ENCODE results near the gene MN1.

DNA sequence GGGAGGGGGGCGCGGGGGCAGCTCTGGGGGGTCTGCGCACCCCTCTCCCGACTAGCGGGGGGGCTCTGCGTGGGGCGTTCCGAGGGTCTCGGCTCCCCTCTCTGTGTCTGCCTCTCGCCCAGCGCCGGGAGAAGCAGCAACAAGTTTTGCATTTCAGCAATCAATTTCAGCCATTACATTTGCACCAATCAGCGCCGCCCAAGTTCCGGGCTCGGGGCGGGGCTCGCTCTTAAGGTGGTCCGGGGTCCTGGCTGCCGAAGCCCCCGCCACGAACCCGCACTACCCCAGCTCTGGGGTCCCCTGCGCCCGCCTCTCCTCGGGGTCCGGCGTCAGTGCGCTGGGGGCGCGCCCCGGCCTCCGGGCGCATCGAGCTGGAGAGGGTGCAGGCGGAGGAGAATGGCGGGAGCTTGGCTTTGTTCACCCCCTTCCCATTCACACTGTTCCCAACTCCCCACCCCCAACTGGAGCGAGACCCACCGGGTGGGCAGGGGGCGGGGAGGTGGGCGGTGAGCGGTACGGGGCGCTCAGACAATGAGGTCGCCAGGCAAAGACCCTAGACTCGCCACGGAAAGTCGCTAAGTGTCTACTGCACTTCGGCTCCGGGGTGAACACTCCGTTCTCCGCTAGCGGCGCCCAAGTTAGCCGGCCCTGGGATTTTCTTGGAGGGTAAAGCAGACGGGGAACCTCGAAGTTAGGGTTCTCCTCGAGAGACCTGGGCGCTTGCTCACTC, at the start of gene MN1:
- no peak for TF ChIP-seq EZH2 (IDR thresholded peaks at IDR 0.05; ENCODE audit: low read depth)
- no peak for TF ChIP-seq CTCF (conservative IDR thresholded peaks at IDR 0.05)

Data from PC-9 (cell line).